ENCODE results near the gene PPP1R17. TPM values are rescaled to one million over a fixed set of nuclear protein-coding genes. Genes with fewer than 3 reads are reported as not detected.

Gene PPP1R17
- total RNA-seq, 1 experiment from 2014 or later, result 2.6 TPM

- Mint-ChIP-seq H3K4me3 (no peak overlapping the region), H3K4me1 (no peaks in the 10 kb centered on the region), H3K36me3 (peaks cover 3% of the 10 kb centered on the region; the same call in 1 of the 2 replicates), H3K27me3 (ENCODE audit: low read depth) (peaks cover 29% of the 10 kb centered on the region), H3K9me3 (peaks cover 3% of the 10 kb centered on the region), H3K27ac (no peak overlapping the region)
- CTCF ChIA-PET, result no interaction called here
- POLR2A ChIA-PET, result no interaction called here
- ATAC-seq (no peak), DNase-seq (ENCODE audit: low spot score) (no peak)
- TF ChIP-seq NR2C2 (CRISPR knock-in tag; IDR thresholded peaks at IDR 0.05), result no peak
Observed at GRCh38 chr7:31720366-31720765, 33.4 kb downstream of the PPP1R17 start.

DNA sequence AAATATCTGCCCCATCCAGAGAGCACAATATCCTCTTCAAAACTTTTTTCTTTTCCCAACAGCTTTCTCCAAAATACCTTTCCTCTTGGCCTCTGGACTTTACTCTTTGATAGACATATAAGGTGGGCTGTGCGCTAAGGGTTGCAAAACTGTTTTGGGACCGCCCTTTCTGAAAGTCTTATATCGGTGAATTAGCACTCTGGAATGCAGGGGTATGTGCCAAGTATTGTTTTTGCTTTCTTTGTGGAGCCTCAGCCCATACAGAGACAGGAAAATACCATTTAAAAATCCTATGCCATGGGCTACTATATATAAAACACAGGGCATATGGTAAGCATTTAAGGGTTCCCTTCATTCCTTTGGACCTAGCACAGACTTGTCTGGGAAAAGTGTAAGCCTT lies 37.7 kb downstream of the PPP1R17 start:
- no peak for TF ChIP-seq NR3C1 (CRISPR knock-in tag; conservative IDR thresholded peaks at IDR 0.05; ENCODE audit: low read depth)
- TF ChIP-seq, protein P1, sequence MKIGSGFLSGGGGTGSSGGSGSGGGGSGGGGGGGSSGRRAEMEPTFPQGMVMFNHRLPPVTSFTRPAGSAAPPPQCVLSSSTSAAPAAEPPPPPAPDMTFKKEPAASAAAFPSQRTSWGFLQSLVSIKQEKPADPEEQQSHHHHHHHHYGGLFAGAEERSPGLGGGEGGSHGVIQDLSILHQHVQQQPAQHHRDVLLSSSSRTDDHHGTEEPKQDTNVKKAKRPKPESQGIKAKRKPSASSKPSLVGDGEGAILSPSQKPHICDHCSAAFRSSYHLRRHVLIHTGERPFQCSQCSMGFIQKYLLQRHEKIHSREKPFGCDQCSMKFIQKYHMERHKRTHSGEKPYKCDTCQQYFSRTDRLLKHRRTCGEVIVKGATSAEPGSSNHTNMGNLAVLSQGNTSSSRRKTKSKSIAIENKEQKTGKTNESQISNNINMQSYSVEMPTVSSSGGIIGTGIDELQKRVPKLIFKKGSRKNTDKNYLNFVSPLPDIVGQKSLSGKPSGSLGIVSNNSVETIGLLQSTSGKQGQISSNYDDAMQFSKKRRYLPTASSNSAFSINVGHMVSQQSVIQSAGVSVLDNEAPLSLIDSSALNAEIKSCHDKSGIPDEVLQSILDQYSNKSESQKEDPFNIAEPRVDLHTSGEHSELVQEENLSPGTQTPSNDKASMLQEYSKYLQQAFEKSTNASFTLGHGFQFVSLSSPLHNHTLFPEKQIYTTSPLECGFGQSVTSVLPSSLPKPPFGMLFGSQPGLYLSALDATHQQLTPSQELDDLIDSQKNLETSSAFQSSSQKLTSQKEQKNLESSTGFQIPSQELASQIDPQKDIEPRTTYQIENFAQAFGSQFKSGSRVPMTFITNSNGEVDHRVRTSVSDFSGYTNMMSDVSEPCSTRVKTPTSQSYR (CRISPR knock-in tag; IDR thresholded peaks at IDR 0.05), result no peak
- no peak for TF ChIP-seq ZNF532 (CRISPR knock-in tag; IDR thresholded peaks at IDR 0.05; ENCODE audit: borderline replicate concordance)
- TF ChIP-seq GTF2I (CRISPR knock-in tag; conservative IDR thresholded peaks at IDR 0.05), result no peak
- TF ChIP-seq, protein P2, sequence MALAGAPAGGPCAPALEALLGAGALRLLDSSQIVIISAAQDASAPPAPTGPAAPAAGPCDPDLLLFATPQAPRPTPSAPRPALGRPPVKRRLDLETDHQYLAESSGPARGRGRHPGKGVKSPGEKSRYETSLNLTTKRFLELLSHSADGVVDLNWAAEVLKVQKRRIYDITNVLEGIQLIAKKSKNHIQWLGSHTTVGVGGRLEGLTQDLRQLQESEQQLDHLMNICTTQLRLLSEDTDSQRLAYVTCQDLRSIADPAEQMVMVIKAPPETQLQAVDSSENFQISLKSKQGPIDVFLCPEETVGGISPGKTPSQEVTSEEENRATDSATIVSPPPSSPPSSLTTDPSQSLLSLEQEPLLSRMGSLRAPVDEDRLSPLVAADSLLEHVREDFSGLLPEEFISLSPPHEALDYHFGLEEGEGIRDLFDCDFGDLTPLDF (CRISPR knock-in tag; IDR thresholded peaks at IDR 0.05), result no peak
- TF ChIP-seq, protein P3, sequence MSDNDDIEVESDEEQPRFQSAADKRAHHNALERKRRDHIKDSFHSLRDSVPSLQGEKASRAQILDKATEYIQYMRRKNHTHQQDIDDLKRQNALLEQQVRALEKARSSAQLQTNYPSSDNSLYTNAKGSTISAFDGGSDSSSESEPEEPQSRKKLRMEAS (CRISPR knock-in tag; IDR thresholded peaks at IDR 0.05), result no peak
- no peak for ATAC-seq
- CTCF ChIA-PET, result interaction anchor here (1.2 kb wide), 1 partner anchor 19 kb away, joined by 3 read pairs; no protein-coding TSS in a partner anchor

GRCh38 chr7:31729195-31729804 lies 42.3 kb downstream of the PPP1R17 start:
- no peak for DNase-seq (ENCODE audit: low spot score)
- Mint-ChIP-seq H3K4me1 (peaks cover 9% of the 10 kb centered on the region), H3K36me3 (0 out of 2 replicates have a peak, but pooled peaks cover 2% of the 10 kb centered on the region), H3K4me3 (no peak overlapping the region), H3K27me3 (ENCODE audit: low read depth) (peaks cover 16% of the 10 kb centered on the region), H3K9me3 (peaks cover 5% of the 10 kb centered on the region), H3K27ac (no peak overlapping the region)
- CTCF ChIA-PET, result interaction anchor here (1.0 to 1.5 kb wide), 3 partner anchors 43 to 595 kb away, joined by 4 to 7 read pairs (median 5); partner anchors contain the start of gene PPP1R17
- peak; percentile 75 for ATAC-seq
- POLR2A ChIA-PET, result no interaction called here
- TF ChIP-seq, protein P4, sequence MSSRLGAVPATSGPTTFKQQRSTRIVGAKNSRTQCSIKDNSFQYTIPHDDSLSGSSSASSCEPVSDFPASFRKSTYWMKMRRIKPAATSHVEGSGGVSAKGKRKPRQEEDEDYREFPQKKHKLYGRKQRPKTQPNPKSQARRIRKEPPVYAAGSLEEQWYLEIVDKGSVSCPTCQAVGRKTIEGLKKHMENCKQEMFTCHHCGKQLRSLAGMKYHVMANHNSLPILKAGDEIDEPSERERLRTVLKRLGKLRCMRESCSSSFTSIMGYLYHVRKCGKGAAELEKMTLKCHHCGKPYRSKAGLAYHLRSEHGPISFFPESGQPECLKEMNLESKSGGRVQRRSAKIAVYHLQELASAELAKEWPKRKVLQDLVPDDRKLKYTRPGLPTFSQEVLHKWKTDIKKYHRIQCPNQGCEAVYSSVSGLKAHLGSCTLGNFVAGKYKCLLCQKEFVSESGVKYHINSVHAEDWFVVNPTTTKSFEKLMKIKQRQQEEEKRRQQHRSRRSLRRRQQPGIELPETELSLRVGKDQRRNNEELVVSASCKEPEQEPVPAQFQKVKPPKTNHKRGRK (CRISPR knock-in tag; IDR thresholded peaks at IDR 0.05; ENCODE audit: borderline replicate concordance), result no peak
- TF ChIP-seq OVOL2 (CRISPR knock-in tag; IDR thresholded peaks at IDR 0.05; ENCODE audit: borderline replicate concordance) (no peak), CBFB (CRISPR knock-in tag; IDR thresholded peaks at IDR 0.05; ENCODE audit: low read depth) (no peak), SP1 (CRISPR knock-in tag; conservative IDR thresholded peaks at IDR 0.05) (no peak)

More for the DNA sequence above, 37.7 kb downstream of the PPP1R17 start:
- POLR2A ChIA-PET, result no interaction called here
- H3K4me1 Mint-ChIP-seq, result peaks cover 6% of the 10 kb centered on the region
- peaks cover 5% of the 10 kb centered on the region for H3K9me3 Mint-ChIP-seq
- DNase-seq (ENCODE audit: low spot score), result no peak
- H3K4me3 Mint-ChIP-seq, result no peak overlapping the region
- H3K27ac Mint-ChIP-seq, result no peak overlapping the region
- peaks cover 6% of the 10 kb centered on the region; the same call in 1 of the 2 replicates for H3K27me3 Mint-ChIP-seq (ENCODE audit: low read depth)
- 0 out of 2 replicates have a peak, but pooled peaks cover 2% of the 10 kb centered on the region for H3K36me3 Mint-ChIP-seq

Data from WTC11 (cell line).